Activated T-cell treated with anti-CD3 and anti-CD28 coated beads, Interleukin-2, amount 50 U/mL, for 24 hours (primary cell): ENCODE results near the gene ZNF774.
A peak's percentile ranks its signal among the peaks of the same experiment; 100 is the strongest.
"Not testable (repeated sequence)": the region's sequence is repeated elsewhere in the genome, so short reads cannot be mapped to it uniquely, and the experiment has no call there.

Source experiments
- DNase-seq: peaks from one replicate; pipeline ENCODE4 v3.0.0-alpha.2; 2020
- H3K27ac Mint-ChIP-seq: 2 replicates; pipeline ENCODE4 v1.8.0; 2020; ENCODE audit warnings: mild to moderate bottlenecking, mixed read lengths
- H3K27me3 Mint-ChIP-seq: 2 replicates; pipeline ENCODE4 v1.8.0; 2020; ENCODE audit warnings: mixed read lengths
- H3K36me3 Mint-ChIP-seq: 2 replicates; pipeline ENCODE4 v1.8.0; 2020; ENCODE audit warnings: low read depth, mixed read lengths
- H3K4me1 Mint-ChIP-seq: 2 replicates; pipeline ENCODE4 v1.8.0; 2020; ENCODE audit warnings: low read depth, mixed read lengths
- H3K4me3 Mint-ChIP-seq: 2 replicates; pipeline ENCODE4 v1.8.0; 2020; ENCODE audit warnings: mild to moderate bottlenecking, moderate library complexity, mixed read lengths
- H3K9me3 Mint-ChIP-seq: 2 replicates; pipeline ENCODE4 v1.8.0; 2020; ENCODE audit warnings: mixed read lengths

The ZNF774 gene

DNA sequence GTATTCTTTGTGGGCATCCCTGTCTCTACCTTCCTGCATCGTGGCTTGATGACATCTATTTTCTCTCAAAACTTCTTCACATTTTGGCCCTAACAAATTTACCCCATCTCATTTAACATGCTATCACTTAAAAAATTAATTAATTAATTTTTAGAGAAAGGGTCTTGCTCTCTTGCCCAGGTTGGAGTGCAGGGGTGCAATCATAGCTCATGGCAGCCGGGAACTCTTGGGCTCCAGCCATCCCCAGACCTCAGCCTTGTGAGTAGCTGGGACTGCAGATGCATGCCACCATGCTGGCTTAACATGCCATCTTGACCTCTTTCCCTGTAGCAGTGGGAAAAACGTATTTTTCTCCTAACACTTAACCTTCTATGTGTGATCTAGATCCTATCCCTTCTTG lies 56.6 kb downstream of the ZNF774 start:
- Mint-ChIP-seq H3K9me3 (peaks cover 3% of the 10 kb centered on the region), H3K27ac (peak overlapping the region; percentile 73), H3K4me3 (no peak overlapping the region), H3K4me1 (peaks cover 86% of the 10 kb centered on the region), H3K27me3 (no peaks in the 10 kb centered on the region), H3K36me3 (peaks cover 33% of the 10 kb centered on the region)
- DNase-seq, result no peak

DNA sequence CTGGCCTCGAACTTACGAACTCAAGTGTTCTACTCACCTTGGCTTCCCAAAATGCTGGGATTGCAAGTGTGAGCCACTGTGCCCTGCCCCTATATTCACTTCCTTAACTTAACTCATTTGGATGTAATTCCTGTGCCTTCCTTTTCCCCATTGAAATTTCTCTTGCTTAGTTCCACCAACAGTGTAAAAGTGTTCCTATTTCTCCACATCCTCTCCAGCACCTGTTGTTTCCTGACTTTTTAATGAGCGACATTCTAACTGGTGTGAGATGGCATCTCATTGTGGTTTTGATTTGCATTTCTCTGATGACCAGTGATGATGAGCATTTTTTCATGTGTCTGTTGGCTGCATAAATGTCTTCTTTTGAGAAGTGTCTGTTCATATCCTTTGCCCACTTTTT lies 57.5 kb downstream of the ZNF774 start:
- Mint-ChIP-seq H3K36me3 (peaks cover 27% of the 10 kb centered on the region), H3K4me1 (peaks cover 85% of the 10 kb centered on the region)
- not testable (repeated sequence) for H3K9me3 Mint-ChIP-seq, H3K4me3 Mint-ChIP-seq, H3K27me3 Mint-ChIP-seq, H3K27ac Mint-ChIP-seq, DNase-seq

DNA sequence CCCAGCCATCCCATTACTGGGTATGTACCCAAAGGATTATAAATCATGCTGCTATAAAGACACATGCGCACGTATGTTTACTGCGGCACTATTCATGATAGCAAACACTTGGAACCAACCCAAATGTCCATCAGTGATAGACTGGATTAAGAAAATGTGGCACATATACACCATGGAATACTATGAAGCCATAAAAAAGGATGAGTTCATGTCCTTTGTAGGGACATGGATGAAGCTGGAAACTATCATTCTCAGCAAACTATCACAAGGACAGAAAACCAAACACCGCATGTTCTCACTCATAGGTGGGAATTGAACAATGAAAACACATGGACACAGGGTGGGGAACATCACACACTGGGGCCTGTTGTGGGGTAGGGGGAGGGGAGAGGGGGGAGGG lies 58.2 kb downstream of the ZNF774 start:
- not testable (repeated sequence) for H3K4me3 Mint-ChIP-seq, H3K27me3 Mint-ChIP-seq

DNA sequence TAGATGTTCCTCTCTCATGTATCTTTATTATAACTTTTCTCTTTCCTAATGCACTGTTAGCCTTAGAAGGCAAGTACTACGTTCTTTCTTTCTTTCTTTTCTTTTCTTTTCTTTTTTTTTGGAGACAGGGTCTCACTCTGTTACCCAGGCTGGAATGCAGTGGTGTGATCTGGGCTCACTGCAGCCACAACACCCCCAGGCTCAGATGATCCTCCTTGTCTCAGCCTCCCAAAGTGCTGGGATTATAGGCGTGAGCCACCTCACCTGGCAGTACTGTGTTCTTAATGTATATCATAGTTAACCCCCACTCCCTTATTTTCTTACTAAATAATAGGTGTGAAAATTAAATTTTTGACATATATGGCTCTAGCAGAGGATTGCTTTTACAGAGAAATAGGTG lies 59.1 kb downstream of the ZNF774 start:
- Mint-ChIP-seq H3K4me1 (peaks cover 82% of the 10 kb centered on the region), H3K27me3 (no peaks in the 10 kb centered on the region), H3K4me3 (no peak overlapping the region), H3K9me3 (peaks cover 3% of the 10 kb centered on the region), H3K36me3 (peaks cover 30% of the 10 kb centered on the region), H3K27ac (no peak overlapping the region)
- DNase-seq, result no peak

More for the DNA sequence above, 58.2 kb downstream of the ZNF774 start:
- Mint-ChIP-seq H3K36me3 (peaks cover 27% of the 10 kb centered on the region), H3K4me1 (peaks cover 83% of the 10 kb centered on the region)
- not testable (repeated sequence) for H3K9me3 Mint-ChIP-seq, DNase-seq, H3K27ac Mint-ChIP-seq
